HepG2 (cell line): ENCODE measurements around the gene PDLIM7. TPM values are rescaled to one million over a fixed set of nuclear protein-coding genes. Genes with fewer than 3 reads are reported as not detected.

Experiments used
- AKNA ChIP-seq: sonication (generic); formaldehyde crosslinking; IDR thresholded peaks from 2 replicates; pipeline ENCODE4 v1.4.0; 2020; ENCODE audit warnings: missing genetic modification reagents, borderline replicate concordance
- ATRX ChIP-seq: sonication (generic); formaldehyde crosslinking; IDR thresholded peaks from 2 replicates; pipeline ENCODE4 v1.4.0; 2020; ENCODE audit warnings: missing genetic modification reagents, borderline replicate concordance
- CBX2 ChIP-seq, 2 experiments: fragments of 200-600 bp in 1 of 2; sonication (generic); formaldehyde crosslinking in 1 of 2; IDR thresholded peaks; 2 replicates each; pipeline versions ENCODE4 v1.7.0 to v1.8.1; 2018 to 2022; ENCODE audit warnings: low read depth in 2 of 2, low read length in 1 of 2, mild to moderate bottlenecking in 1 of 2, missing genetic modification reagents in 1 of 2
- FLYWCH1 ChIP-seq: sonication (generic); formaldehyde crosslinking; IDR thresholded peaks from 2 replicates; pipeline ENCODE4 v1.8.1; 2023; ENCODE audit warnings: mild to moderate bottlenecking, missing genetic modification reagents
- HOXA7 ChIP-seq: sonication (generic); formaldehyde crosslinking; IDR thresholded peaks from 2 replicates; pipeline ENCODE4 v1.8.1; 2022; ENCODE audit warnings: mild to moderate bottlenecking, missing genetic modification reagents, moderate library complexity
- MAZ ChIP-seq, 2 experiments: sonication (generic) in 1 of 2; formaldehyde crosslinking in 1 of 2; IDR thresholded peaks; 2 replicates each; pipeline versions ENCODE4 v1.5.0 to v1.6.1; 2012 to 2020; ENCODE audit warnings: low read depth in 2 of 2, mild to moderate bottlenecking in 2 of 2, borderline replicate concordance in 1 of 2, improper control_type of control experiment in 1 of 2, low read length in 1 of 2, missing genetic modification reagents in 1 of 2, moderate library complexity in 1 of 2
- MEIS1 ChIP-seq: sonication (generic); formaldehyde crosslinking; IDR thresholded peaks from 2 replicates; pipeline ENCODE4 v1.9.0; 2021; ENCODE audit warnings: mild to moderate bottlenecking, missing genetic modification reagents, moderate library complexity, borderline replicate concordance
- MTF1 ChIP-seq: sonication (generic); formaldehyde crosslinking; IDR thresholded peaks from 2 replicates; pipeline ENCODE4 v1.5.0; 2020; ENCODE audit warnings: missing genetic modification reagents
- PCBP1 ChIP-seq: fragments of 200-400 bp; formaldehyde crosslinking; IDR thresholded peaks from 2 replicates; pipeline ENCODE4 v1.6.1; 2017; ENCODE audit warnings: mild to moderate bottlenecking, low read depth, low read length, borderline replicate concordance
- RFXANK ChIP-seq: IDR thresholded peaks from 2 replicates; pipeline ENCODE4 v1.6.1; 2016
- RFXAP ChIP-seq: sonication (generic); formaldehyde crosslinking; IDR thresholded peaks from 2 replicates; pipeline ENCODE4 v1.4.0; 2020; ENCODE audit warnings: missing genetic modification reagents, borderline replicate concordance
- SIX1 ChIP-seq: sonication (generic); formaldehyde crosslinking; IDR thresholded peaks from 2 replicates; pipeline ENCODE4 v1.4.0; 2020; ENCODE audit warnings: missing genetic modification reagents, borderline replicate concordance
- ZBTB42 ChIP-seq: sonication (generic); formaldehyde crosslinking; IDR thresholded peaks from 2 replicates; pipeline ENCODE4 v1.5.0; 2020; ENCODE audit warnings: mild to moderate bottlenecking, missing genetic modification reagents
- ZNF432 ChIP-seq: sonication (generic); formaldehyde crosslinking; IDR thresholded peaks from 2 replicates; pipeline ENCODE4 v1.5.0; 2020; ENCODE audit warnings: missing genetic modification reagents, mild to moderate bottlenecking, borderline replicate concordance
- ZNF549 ChIP-seq: sonication (generic); formaldehyde crosslinking; IDR thresholded peaks from 2 replicates; pipeline ENCODE4 v1.5.0; 2020; ENCODE audit warnings: missing genetic modification reagents
- ZNF562 ChIP-seq: sonication (generic); formaldehyde crosslinking; IDR thresholded peaks from 2 replicates; pipeline ENCODE4 v1.8.0; 2022; ENCODE audit warnings: missing genetic modification reagents, borderline replicate concordance
- ZNF576 ChIP-seq: sonication (generic); formaldehyde crosslinking; IDR thresholded peaks from 2 replicates; pipeline ENCODE4 v1.4.0; 2020; ENCODE audit warnings: mild to moderate bottlenecking, missing genetic modification reagents
- ZNF619 ChIP-seq: sonication (generic); formaldehyde crosslinking; IDR thresholded peaks from 2 replicates; pipeline ENCODE4 v1.4.0; 2020; ENCODE audit warnings: mild to moderate bottlenecking, missing genetic modification reagents
- ZNF83 ChIP-seq: sonication (generic); formaldehyde crosslinking; IDR thresholded peaks from 2 replicates; pipeline ENCODE4 v1.4.0; 2020; ENCODE audit warnings: missing genetic modification reagents, mild to moderate bottlenecking, borderline replicate concordance
- ZSCAN21 ChIP-seq: sonication (generic); formaldehyde crosslinking; IDR thresholded peaks from 2 replicates; pipeline ENCODE4 v1.8.0; 2022; ENCODE audit warnings: mild to moderate bottlenecking, missing genetic modification reagents, moderate library complexity, borderline replicate concordance
- ZSCAN25 ChIP-seq: sonication (generic); formaldehyde crosslinking; IDR thresholded peaks from 2 replicates; pipeline ENCODE4 v1.8.0; 2022; ENCODE audit warnings: mild to moderate bottlenecking, missing genetic modification reagents
- polyA plus RNA-seq, 8 experiments: library from polyadenylated mRNA; depleted of rRNA in 3 of 8; stranded (reverse) in 7 of 8; unstranded in 1 of 8; fragments of >200 nt; fragmentation: Illumina TruSeq in 4 of 8; extraction: Trizol in 4 of 8; gene quantifications; 2 replicates each; pipeline versions ENCODE4 v1.2.1 to v1.2.3, GENCODE V29; 2011 to 2016; ENCODE audit warnings: low read depth in 4 of 8, missing spikeins in 1 of 8, mixed read lengths in 1 of 8; ENCODE audit not compliant: insufficient read depth in 1 of 8
- total RNA-seq, 5 experiments: library from RNA; depleted of rRNA; stranded (reverse); fragments of >200 nt; fragmentation: Illumina TruSeq; extraction: Trizol; gene quantifications; 2 replicates each; pipeline ENCODE4 v1.2.3, GENCODE V29; 2016; ENCODE audit warnings: low read depth in 1 of 5
- TF ChIP-seq, protein P1 (sequence below): IDR thresholded peaks from 2 replicates; pipeline ENCODE4 v1.6.1; 2016; ENCODE audit warnings: low read depth, borderline replicate concordance
- TF ChIP-seq, protein P2 (sequence below): IDR thresholded peaks from 2 replicates; pipeline ENCODE4 v1.6.1; 2016; ENCODE audit warnings: control low read depth

The PDLIM7 gene
- total and polyA plus RNA-seq, 2 of the 13 experiments (the other 11 are each of a cell fraction or from before 2014, with no cell fraction given), result 21.1 to 31.3 TPM

- TF ChIP-seq, protein P1, sequence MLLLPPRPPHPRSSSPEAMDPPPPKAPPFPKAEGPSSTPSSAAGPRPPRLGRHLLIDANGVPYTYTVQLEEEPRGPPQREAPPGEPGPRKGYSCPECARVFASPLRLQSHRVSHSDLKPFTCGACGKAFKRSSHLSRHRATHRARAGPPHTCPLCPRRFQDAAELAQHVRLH (CRISPR knock-in tag), result no peak
- TF ChIP-seq FLYWCH1 (no peak), ZNF549 (CRISPR knock-in tag) (no peak), MEIS1 (CRISPR knock-in tag) (no peak), ATRX (CRISPR knock-in tag) (no peak), PCBP1 (peak; percentile 97), AKNA (CRISPR knock-in tag) (no peak), CBX2 (IDR thresholded peaks at IDR 0.05; ENCODE audit: low read depth, low read length) (no peak), CBX2 (CRISPR knock-in tag; IDR thresholded peaks at IDR 0.05; ENCODE audit: low read depth) (no peak), RFXAP (0 out of 2 replicates have a peak, but pooled peaks have one; percentile 30), MAZ (IDR thresholded peaks at IDR 0.05; ENCODE audit: borderline replicate concordance, low read depth, low read length) (peak; percentile 76), MAZ (CRISPR knock-in tag; IDR thresholded peaks at IDR 0.05; ENCODE audit: low read depth) (no peak), ZSCAN21 (CRISPR knock-in tag) (no peak), ZNF432 (CRISPR knock-in tag) (no peak), ZSCAN25 (CRISPR knock-in tag) (no peak), ZNF619 (CRISPR knock-in tag) (no peak), MTF1 (no peak), ZBTB42 (CRISPR knock-in tag) (no peak), ZNF83 (CRISPR knock-in tag) (no peak), RFXANK (CRISPR knock-in tag) (no peak), ZNF562 (CRISPR knock-in tag) (no peak), SIX1 (CRISPR knock-in tag) (peak; percentile 49; the same call in 1 of the 2 replicates), ZNF576 (CRISPR knock-in tag) (no peak), HOXA7 (no peak)
- TF ChIP-seq, protein P2, sequence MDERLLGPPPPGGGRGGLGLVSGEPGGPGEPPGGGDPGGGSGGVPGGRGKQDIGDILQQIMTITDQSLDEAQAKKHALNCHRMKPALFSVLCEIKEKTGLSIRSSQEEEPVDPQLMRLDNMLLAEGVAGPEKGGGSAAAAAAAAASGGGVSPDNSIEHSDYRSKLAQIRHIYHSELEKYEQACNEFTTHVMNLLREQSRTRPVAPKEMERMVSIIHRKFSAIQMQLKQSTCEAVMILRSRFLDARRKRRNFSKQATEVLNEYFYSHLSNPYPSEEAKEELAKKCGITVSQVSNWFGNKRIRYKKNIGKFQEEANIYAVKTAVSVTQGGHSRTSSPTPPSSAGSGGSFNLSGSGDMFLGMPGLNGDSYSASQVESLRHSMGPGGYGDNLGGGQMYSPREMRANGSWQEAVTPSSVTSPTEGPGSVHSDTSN (CRISPR knock-in tag), result no peak
Measured at GRCh38 chr5:177496727-177497291, 595 bp downstream of the PDLIM7 start (continued).
